Upper lobe of right lung (tissue), 1 donor: Measurements from ENCODE around the gene GABRE. TPM values are rescaled to one million over a fixed set of nuclear protein-coding genes. Genes with fewer than 3 reads are reported as not detected.

Experiments
- ATAC-seq: fragments of 200-7000 bp; cut with Tn5 transposase; one replicate; pipeline ENCODE4 v1.9.1; 2020; ENCODE audit warnings: mild to moderate bottlenecking, moderate library complexity
- DNase-seq: peaks from one replicate; pipeline ENCODE4 v3.0.0-alpha.2; 2020
- H3K27ac ChIP-seq: fragments of 200-600 bp; one replicate; pipeline ENCODE4 v1.8.0; 2022
- H3K27me3 ChIP-seq: fragments of 200-600 bp; one replicate; pipeline ENCODE4 v1.8.0; 2022; ENCODE audit warnings: mild to moderate bottlenecking
- H3K36me3 ChIP-seq: fragments of 200-600 bp; one replicate; pipeline ENCODE4 v1.8.0; 2022
- H3K4me1 ChIP-seq: fragments of 200-600 bp; one replicate; pipeline ENCODE4 v1.8.0; 2022
- H3K4me3 ChIP-seq: fragments of 200-600 bp; one replicate; pipeline ENCODE4 v1.8.0; 2022; ENCODE audit warnings: mild to moderate bottlenecking
- H3K9me3 ChIP-seq: fragments of 200-600 bp; one replicate; pipeline ENCODE4 v1.8.0; 2022
- CTCF ChIP-seq: fragments of 200-600 bp; IDR thresholded peaks from one replicate; pipeline ENCODE4 v1.8.0; 2022; ENCODE audit warnings: antibody characterized with exemption
- intact Hi-C: fragments of 100-400 bp; cut with DNase I; formaldehyde crosslinking; loops from one replicate; pipeline ENCODE4 v1.11.0; 2022
- long read RNA-seq: library from polyadenylated mRNA; unstranded; transcript quantifications from one replicate; pipeline ENCODE4 v2.0.0, GENCODE V29; 2021
- total RNA-seq: library from RNA; stranded (reverse); fragmentation: NEBNext Ultra II Directional; extraction: Animal tissue kit (Norgen Biotek cat#: 25700); gene quantifications from one replicate; pipeline ENCODE4 v1.2.1, GENCODE V29; 2021
- donor health status: DM: no; HTN: yes; CAD: no; lungs with severe emphysema.

GABRE gene
- total RNA-seq, result 45.3 TPM
- long read RNA-seq, partial matches to known transcripts, result 0 of 7 reads
- long read RNA-seq, other reads (novel, unspliced or antisense), result 7 of 7 reads

- Histone ChIP-seq H3K4me1 (no peaks in the 10 kb centered on the region), H3K27me3 (no peaks in the 10 kb centered on the region), H3K4me3 (peak within 1 kb of the TSS; percentile 58), H3K36me3 (no peaks in the 10 kb centered on the region), H3K27ac (peak within 1 kb of the TSS; percentile 60), H3K9me3 (no peaks in the 10 kb centered on the region)
- intact Hi-C loops, result no loop called here
- no peak for TF ChIP-seq CTCF
- DNase-seq (peak; percentile 79), ATAC-seq (peak; percentile 85)
Observed at GRCh38 chrX:151974336-151975227, at the start of gene GABRE. TSS of gene GABRE (minus strand) at chrX:151974676. CDS start at chrX:151974625, 51 bp downstream.

- H3K36me3 ChIP-seq, result no peaks in the 10 kb centered on the region
- intact Hi-C loops, result no loop called here
Observed at GRCh38 chrX:152020888-152021287, 46.4 kb upstream of the GABRE start.

GRCh38 chrX:151999813-152000212 is 25.3 kb upstream of the GABRE start:
- H3K4me3 ChIP-seq, result no peak overlapping the region
- H3K27me3 ChIP-seq, result no peaks in the 10 kb centered on the region
- intact Hi-C loops, result no loop called here
- TF ChIP-seq CTCF, result no peak
- no peak for ATAC-seq
- H3K9me3 ChIP-seq, result no peaks in the 10 kb centered on the region
- no peaks in the 10 kb centered on the region for H3K36me3 ChIP-seq
- no peaks in the 10 kb centered on the region for H3K4me1 ChIP-seq
- DNase-seq, result no peak
- no peak overlapping the region for H3K27ac ChIP-seq

More at GRCh38 chrX:152020888-152021287, 46.4 kb upstream of the GABRE start:
- Histone ChIP-seq H3K4me1 (no peaks in the 10 kb centered on the region), H3K27me3 (no peaks in the 10 kb centered on the region), H3K9me3 (no peaks in the 10 kb centered on the region), H3K27ac (no peak overlapping the region), H3K4me3 (no peak overlapping the region)
- ATAC-seq, result no peak
- TF ChIP-seq CTCF, result no peak
- DNase-seq, result no peak

GRCh38 chrX:151997539-151997938 is 23.1 kb upstream of the GABRE start:
- H3K4me1 ChIP-seq, result no peaks in the 10 kb centered on the region
- intact Hi-C loops, result no loop called here
- DNase-seq, result no peak
- ATAC-seq, result no peak
- no peak overlapping the region for H3K27ac ChIP-seq
- no peak for TF ChIP-seq CTCF
- H3K36me3 ChIP-seq, result no peaks in the 10 kb centered on the region
- no peak overlapping the region for H3K4me3 ChIP-seq
- H3K27me3 ChIP-seq, result no peaks in the 10 kb centered on the region
- H3K9me3 ChIP-seq, result no peaks in the 10 kb centered on the region

- ATAC-seq (no peak), DNase-seq (no peak)
- Histone ChIP-seq H3K4me3 (no peak overlapping the region), H3K9me3 (no peaks in the 10 kb centered on the region), H3K27ac (no peak overlapping the region), H3K4me1 (no peaks in the 10 kb centered on the region), H3K36me3 (no peaks in the 10 kb centered on the region), H3K27me3 (no peaks in the 10 kb centered on the region)
- intact Hi-C loops, result no loop called here
- no peak for TF ChIP-seq CTCF
Observed at GRCh38 chrX:151996347-151996746, 21.9 kb upstream of the GABRE start.
